Activated B cell treated with CpG ODN at 0.5 μM for 24 hours (primary cell): ENCODE results near the gene SDS. TPM values are rescaled to one million over a fixed set of nuclear protein-coding genes. Genes with fewer than 3 reads are reported as not detected.

Experiments used
- ATAC-seq: fragments of 200-7000 bp; cut with Tn5 transposase; one replicate; pipeline ENCODE4 v1.10.0; 2021; ENCODE audit warnings: low read depth, mild to moderate bottlenecking, moderate library complexity
- CTCF ChIA-PET: fragments of 350-600 bp; sonication (Branson Sonifier 250); formaldehyde crosslinking; loops from one replicate; lab custom pipeline; 2021; ENCODE audit warnings: antibody characterized with exemption; lab: Charles Lee
- POLR2A ChIA-PET: fragments of 350-600 bp; sonication (Branson Sonifier 250); formaldehyde crosslinking; loops from one replicate; lab custom pipeline; 2021; ENCODE audit warnings: antibody characterized with exemption; lab: Charles Lee
- DNase-seq: peaks from one replicate; pipeline ENCODE4 v3.0.0; 2022
- H3K27ac Mint-ChIP-seq: one replicate; pipeline ENCODE4 v1.8.0; 2020; ENCODE audit warnings: mixed read lengths
- H3K27me3 Mint-ChIP-seq: one replicate; pipeline ENCODE4 v1.8.0; 2021; ENCODE audit warnings: mixed read lengths
- H3K36me3 Mint-ChIP-seq: one replicate; pipeline ENCODE4 v1.8.0; 2021; ENCODE audit warnings: low read depth, mixed read lengths
- H3K4me1 Mint-ChIP-seq: one replicate; pipeline ENCODE4 v1.8.0; 2021; ENCODE audit warnings: mixed read lengths
- H3K4me3 Mint-ChIP-seq: one replicate; pipeline ENCODE4 v1.8.0; 2020; ENCODE audit warnings: mild to moderate bottlenecking, mixed read lengths
- H3K9me3 Mint-ChIP-seq: one replicate; pipeline ENCODE4 v1.8.0; 2020; ENCODE audit warnings: mixed read lengths
- CTCF ChIP-seq: fragments of 200-600 bp; IDR thresholded peaks from one replicate; pipeline ENCODE4 v1.8.0; 2022; ENCODE audit warnings: antibody characterized with exemption, mild to moderate bottlenecking
- intact Hi-C: fragments of 100-400 bp; cut with micrococcal nuclease; formaldehyde crosslinking; loops from one replicate; pipeline ENCODE4 v1.15.1; 2024
- total RNA-seq: library from RNA; stranded (reverse); gene quantifications from 2 replicates; pipeline ENCODE4 v1.2.3, GENCODE V29; 2022

SDS gene
- total RNA-seq, 1 donor from 2014 or later, result not detected

- H3K27ac Mint-ChIP-seq, result no peak overlapping the region
- no peak for DNase-seq
- H3K4me1 Mint-ChIP-seq, result peaks cover 9% of the 10 kb centered on the region
- intact Hi-C loops, result no loop called here
- H3K9me3 Mint-ChIP-seq, result no peaks in the 10 kb centered on the region
- no peak for ATAC-seq
- ChIA-PET POLR2A (no interaction called here), CTCF (no interaction called here)
- H3K36me3 Mint-ChIP-seq, result no peaks in the 10 kb centered on the region
- peaks cover 15% of the 10 kb centered on the region for H3K27me3 Mint-ChIP-seq
- no peak overlapping the region for H3K4me3 Mint-ChIP-seq
- TF ChIP-seq CTCF, result no peak
Observed at GRCh38 chr12:113414519-113415038, 10.9 kb upstream of the SDS start.

- intact Hi-C loops, result no loop called here
- DNase-seq, result no peak
- Mint-ChIP-seq H3K4me3 (no peak overlapping the region), H3K27me3 (peaks cover 15% of the 10 kb centered on the region), H3K9me3 (no peaks in the 10 kb centered on the region), H3K36me3 (no peaks in the 10 kb centered on the region), H3K27ac (no peak overlapping the region), H3K4me1 (peaks cover 9% of the 10 kb centered on the region)
- CTCF ChIA-PET, result no interaction called here
- no peak for ATAC-seq
- POLR2A ChIA-PET, result interaction anchor here (0.7 kb wide), 1 partner anchor 143 kb away, joined by 6 read pairs; no protein-coding TSS in a partner anchor
- TF ChIP-seq CTCF, result no peak
Observed at GRCh38 chr12:113413488-113413939, 9.8 kb upstream of the SDS start.

- Mint-ChIP-seq H3K27me3 (peaks cover 13% of the 10 kb centered on the region), H3K4me3 (no peak overlapping the region), H3K36me3 (no peaks in the 10 kb centered on the region), H3K4me1 (peaks cover under 1% of the 10 kb centered on the region), H3K27ac (no peak overlapping the region), H3K9me3 (no peaks in the 10 kb centered on the region)
- DNase-seq, result no peak
- ChIA-PET POLR2A (interaction anchor here (0.5 kb wide), 1 partner anchor 222 kb away, joined by 8 read pairs; no protein-coding TSS in a partner anchor), CTCF (no interaction called here)
- ATAC-seq, result no peak
- intact Hi-C loops, result no loop called here
- TF ChIP-seq CTCF, result no peak
Observed at GRCh38 chr12:113409462-113410124, 5.9 kb upstream of the SDS start.

GRCh38 chr12:113408756-113409298 is 5.1 kb upstream of the SDS start:
- no peak for TF ChIP-seq CTCF
- POLR2A ChIA-PET, result no interaction called here
- H3K27me3 Mint-ChIP-seq, result peaks cover 17% of the 10 kb centered on the region

GRCh38 chr12:113407931-113408600 is 4.4 kb upstream of the SDS start:
- no peak for ATAC-seq
- Mint-ChIP-seq H3K27ac (no peak overlapping the region), H3K36me3 (no peaks in the 10 kb centered on the region), H3K4me1 (peaks cover 3% of the 10 kb centered on the region), H3K27me3 (peaks cover 17% of the 10 kb centered on the region), H3K4me3 (no peak overlapping the region), H3K9me3 (no peaks in the 10 kb centered on the region)
- ChIA-PET CTCF (no interaction called here), POLR2A (interaction anchor here (0.7 kb wide), 1 partner anchor 224 kb away, joined by 3 read pairs; no protein-coding TSS in a partner anchor)
- TF ChIP-seq CTCF, result no peak
- DNase-seq, result no peak
- intact Hi-C loops, result no loop called here

More at GRCh38 chr12:113408756-113409298, 5.1 kb upstream of the SDS start:
- no peak for ATAC-seq
- no peak overlapping the region for H3K27ac Mint-ChIP-seq
- intact Hi-C loops, result no loop called here
- no peak overlapping the region for H3K4me3 Mint-ChIP-seq
- CTCF ChIA-PET, result no interaction called here
- no peaks in the 10 kb centered on the region for H3K9me3 Mint-ChIP-seq
- peaks cover 3% of the 10 kb centered on the region for H3K4me1 Mint-ChIP-seq
- DNase-seq, result no peak
- H3K36me3 Mint-ChIP-seq, result no peaks in the 10 kb centered on the region
